Lower leg skin (tissue), 4 donors: ENCODE results near the gene CENPS. TPM values are rescaled to one million over a fixed set of nuclear protein-coding genes. Genes with fewer than 3 reads are reported as not detected.

Experiments used
- DNase-seq, 2 donors: peaks; one replicate each; pipeline ENCODE4 v3.0.0-alpha.2; 2019; ENCODE audit warnings: low spot score in 2 of 2
- H3K4me3 ChIP-seq: fragments of 200-600 bp; sonication (generic); 2 replicates; pipeline ENCODE4 v1.5.1; 2017; ENCODE audit warnings: mild to moderate bottlenecking, low read depth; ENCODE audit not compliant: poor library complexity, severe bottlenecking
- POLR2A ChIP-seq, 2 donors: fragments of 450-650 bp; IDR thresholded peaks; one replicate each; pipeline ENCODE4 v1.6.1; 2016 to 2017; ENCODE audit warnings: antibody characterized with exemption in 2 of 2, mild to moderate bottlenecking in 1 of 2, moderate library complexity in 1 of 2
- WGBS, 2 donors: methylation state at CpG; one replicate each; pipeline ENCODE4 v1.1.5; 2018; 5-methylcytosine and 5-hydroxymethylcytosine counted together
- intact Hi-C: fragments of 100-400 bp; cut with DNase I; formaldehyde crosslinking; loops from one replicate; pipeline ENCODE4 v1.15.0; 2023; ENCODE audit warnings: low total_unique reads
- total RNA-seq, 4 donors: library from RNA; depleted of rRNA; stranded (reverse); fragments of >200 nt; gene quantifications; one replicate each; pipeline ENCODE4 v1.1.0, GENCODE V29; 2016
- TF ChIP-seq, protein P1 (sequence below), 3 donors: fragments of 450-650 bp; IDR thresholded peaks; one replicate each; pipeline ENCODE4 v1.5.1; 2016; ENCODE audit warnings: antibody characterized with exemption in 3 of 3, mild to moderate bottlenecking in 3 of 3, moderate library complexity in 2 of 3

The CENPS gene
- total RNA-seq, 4 donors from 2014 or later = 0.42 to 1.8 (median 0.97) TPM

DNA sequence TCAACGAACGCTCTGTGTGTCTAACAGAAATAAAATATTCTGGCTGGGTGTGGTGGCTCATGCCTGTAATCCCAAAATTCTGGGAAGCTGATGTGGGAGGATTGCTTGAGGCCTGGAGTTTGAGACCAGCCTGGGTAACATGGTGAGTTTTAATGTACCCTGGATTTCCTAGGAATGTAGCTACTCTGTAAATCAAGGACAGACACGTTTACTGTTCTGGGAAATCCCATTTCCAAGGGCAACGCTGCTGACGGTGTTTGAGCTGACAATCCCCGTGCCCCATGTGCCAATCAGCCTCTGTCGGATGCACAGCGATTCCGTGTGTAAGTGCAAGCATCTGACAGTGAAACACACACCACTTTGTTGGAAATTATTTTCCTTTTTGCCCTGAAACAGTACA is 27.6 kb downstream of the CENPS start:
- no peak for TF ChIP-seq POLR2A (IDR thresholded peaks at IDR 0.05)
- TF ChIP-seq, protein P1, sequence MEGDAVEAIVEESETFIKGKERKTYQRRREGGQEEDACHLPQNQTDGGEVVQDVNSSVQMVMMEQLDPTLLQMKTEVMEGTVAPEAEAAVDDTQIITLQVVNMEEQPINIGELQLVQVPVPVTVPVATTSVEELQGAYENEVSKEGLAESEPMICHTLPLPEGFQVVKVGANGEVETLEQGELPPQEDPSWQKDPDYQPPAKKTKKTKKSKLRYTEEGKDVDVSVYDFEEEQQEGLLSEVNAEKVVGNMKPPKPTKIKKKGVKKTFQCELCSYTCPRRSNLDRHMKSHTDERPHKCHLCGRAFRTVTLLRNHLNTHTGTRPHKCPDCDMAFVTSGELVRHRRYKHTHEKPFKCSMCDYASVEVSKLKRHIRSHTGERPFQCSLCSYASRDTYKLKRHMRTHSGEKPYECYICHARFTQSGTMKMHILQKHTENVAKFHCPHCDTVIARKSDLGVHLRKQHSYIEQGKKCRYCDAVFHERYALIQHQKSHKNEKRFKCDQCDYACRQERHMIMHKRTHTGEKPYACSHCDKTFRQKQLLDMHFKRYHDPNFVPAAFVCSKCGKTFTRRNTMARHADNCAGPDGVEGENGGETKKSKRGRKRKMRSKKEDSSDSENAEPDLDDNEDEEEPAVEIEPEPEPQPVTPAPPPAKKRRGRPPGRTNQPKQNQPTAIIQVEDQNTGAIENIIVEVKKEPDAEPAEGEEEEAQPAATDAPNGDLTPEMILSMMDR (IDR thresholded peaks at IDR 0.05) = no peak
- WGBS, 2 donors = 44 to 45% methylated on average over 9 of the region's 9 CpGs
- no peak for DNase-seq
- H3K4me3 ChIP-seq = no peak overlapping the region
- intact Hi-C loops = no loop called here

DNA sequence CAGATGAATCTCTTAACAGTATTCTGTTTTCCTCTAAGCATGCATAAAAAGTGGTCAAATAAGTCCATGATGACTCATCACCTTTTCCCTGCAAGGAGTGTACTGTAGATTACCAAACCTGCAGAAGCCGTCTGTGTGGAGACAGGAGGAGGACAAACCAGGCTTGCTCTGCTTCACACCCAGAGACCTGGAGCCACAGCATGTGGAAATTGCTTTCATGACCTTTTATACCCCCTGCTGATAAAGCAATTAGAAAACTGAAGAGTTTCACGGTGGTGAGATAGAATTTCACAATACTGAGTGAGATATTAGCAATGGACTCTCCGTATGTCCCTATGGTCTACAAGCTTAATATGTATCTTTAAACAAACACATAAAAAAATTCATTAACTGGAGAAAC is 29.0 kb downstream of the CENPS start:
- H3K4me3 ChIP-seq = no peak overlapping the region
- TF ChIP-seq, protein P1 (IDR thresholded peaks at IDR 0.05) = no peak
- no peak for TF ChIP-seq POLR2A (IDR thresholded peaks at IDR 0.05)
- 52 to 56% methylated on average over 3 of the region's 3 CpGs for WGBS, 2 donors
- intact Hi-C loops = no loop called here
- no peak for DNase-seq

DNA sequence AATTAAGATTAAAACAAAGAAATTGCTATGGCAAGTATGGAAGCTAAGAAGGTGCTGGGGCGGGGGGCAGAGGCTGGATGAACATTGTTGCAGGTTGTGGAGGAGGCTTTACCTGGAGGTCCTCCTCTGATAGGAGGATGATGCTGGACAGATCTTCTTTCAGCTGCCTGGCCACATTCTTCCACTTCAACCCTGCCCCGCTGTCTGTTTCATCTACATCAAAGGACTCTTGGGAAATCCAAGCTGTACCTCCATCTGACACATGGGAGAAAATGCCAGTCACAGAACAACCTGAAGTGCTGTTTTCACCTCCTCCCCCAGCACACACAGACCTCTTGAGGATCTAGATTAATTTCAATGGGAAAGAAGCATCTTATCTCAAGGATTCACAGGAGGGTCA is 36.8 kb downstream of the CENPS start:
- DNase-seq = no peak
- intact Hi-C loops = no loop called here
- H3K4me3 ChIP-seq = no peak overlapping the region
- no peak for TF ChIP-seq POLR2A (IDR thresholded peaks at IDR 0.05)
- TF ChIP-seq, protein P1 (IDR thresholded peaks at IDR 0.05) = no peak
- WGBS, 2 donors = 87 to 91% methylated on average over 2 of the region's 2 CpGs

DNA sequence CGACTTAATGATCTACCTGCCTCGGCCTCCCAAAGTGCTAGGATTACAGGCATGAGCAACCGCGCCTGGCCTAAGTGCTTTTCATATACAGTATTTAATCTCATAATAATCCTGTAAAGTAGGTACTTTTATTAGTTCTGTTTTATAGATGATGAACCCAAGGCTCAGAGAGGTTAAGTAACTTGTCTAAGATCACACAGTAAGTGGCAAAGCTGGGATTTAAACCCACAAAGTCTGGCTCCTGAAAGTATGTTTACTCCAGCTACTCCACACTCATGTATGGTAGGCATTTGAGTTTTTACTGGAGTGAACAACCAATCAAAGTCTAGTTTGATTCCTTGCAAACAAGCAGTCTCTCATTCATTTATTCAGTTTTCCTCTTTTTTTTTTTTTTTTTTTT is 39.8 kb downstream of the CENPS start:
- no peak overlapping the region for H3K4me3 ChIP-seq
- intact Hi-C loops = no loop called here
- DNase-seq = no peak
- TF ChIP-seq, protein P1 (IDR thresholded peaks at IDR 0.05) = no peak
- no peak for TF ChIP-seq POLR2A (IDR thresholded peaks at IDR 0.05)
- WGBS, 2 donors = 90 to 94% methylated on average over 4 of the region's 4 CpGs

DNA sequence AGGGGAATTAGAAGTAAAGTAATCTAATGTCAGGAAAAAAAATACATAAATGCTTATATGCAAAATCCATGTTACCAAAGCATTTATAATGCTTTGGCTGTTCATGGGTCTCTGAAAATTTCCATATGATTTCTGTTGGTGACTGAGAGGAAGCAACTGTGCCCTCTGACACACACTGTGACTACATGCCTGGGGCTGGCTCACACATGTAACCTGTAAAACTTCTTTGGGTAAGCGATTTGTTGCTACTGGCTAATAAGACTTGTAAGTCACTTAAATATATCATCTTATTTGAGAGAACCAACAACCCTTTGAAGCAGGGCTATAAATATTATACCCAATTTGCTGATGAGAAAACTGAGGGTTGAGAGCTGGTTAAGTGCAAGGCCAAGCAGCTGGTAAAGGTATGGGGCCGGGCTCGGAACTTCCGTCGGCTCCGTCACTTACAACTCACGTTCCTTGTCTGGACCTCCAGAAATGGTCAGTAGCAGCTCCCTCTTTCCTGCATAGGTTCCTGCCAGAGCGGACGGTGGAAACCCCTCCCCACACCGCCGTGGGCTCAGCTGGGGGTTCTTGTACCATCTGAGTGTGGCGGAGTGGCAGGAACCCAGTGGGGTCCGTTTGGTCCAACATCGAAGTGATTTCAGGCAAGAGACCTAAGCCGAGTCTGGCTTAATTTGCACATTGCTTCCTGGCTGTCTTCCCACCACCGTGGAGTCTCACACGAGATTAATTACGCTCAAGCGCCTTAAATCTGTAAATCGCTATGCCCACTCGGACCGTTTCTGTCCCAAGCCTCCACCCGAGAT is 41.4 kb downstream of the CENPS start:
- DNase-seq = no peak
- TF ChIP-seq, protein P1 (IDR thresholded peaks at IDR 0.05) = no peak
- no peak for TF ChIP-seq POLR2A (IDR thresholded peaks at IDR 0.05)
- WGBS, 2 donors = 7 to 10% methylated on average over 23 of the region's 23 CpGs
- peak overlapping the region; percentile 61 for H3K4me3 ChIP-seq
- intact Hi-C loops = no loop called here
